MM.1S (cell line): ENCODE results near the gene SLC28A3.

Source experiments
- DNase-seq: peaks from one replicate; pipeline ENCODE4 v3.0.0-alpha.2; 2015
- H2AFZ ChIP-seq: fragments of 300-600 bp; sonication (generic); 2 replicates; pipeline ENCODE4 v1.6.0; 2016; ENCODE audit warnings: antibody characterized with exemption, low read length
- H3F3A ChIP-seq: fragments of 300-600 bp; sonication (generic); 2 replicates; pipeline ENCODE4 v1.6.1; 2016; ENCODE audit warnings: mild to moderate bottlenecking, antibody characterized with exemption, low read length, moderate library complexity, mixed read lengths; ENCODE audit not compliant: insufficient read depth
- H3K27ac ChIP-seq: fragments of 300-600 bp; sonication (generic); 2 replicates; pipeline ENCODE4 v1.5.1; 2016; ENCODE audit warnings: mild to moderate bottlenecking, low read length
- H3K27me3 ChIP-seq: fragments of 300-600 bp; sonication (generic); replicated peaks from 2 replicates; pipeline ENCODE4 v1.6.0; 2016; ENCODE audit warnings: low read length; ENCODE audit not compliant: insufficient read depth
- H3K36me3 ChIP-seq: fragments of 300-600 bp; sonication (generic); replicated peaks from 2 replicates; pipeline ENCODE4 v1.6.1; 2016; ENCODE audit warnings: mild to moderate bottlenecking, low read length, mixed read lengths; ENCODE audit not compliant: insufficient read depth
- H3K4me1 ChIP-seq: fragments of 300-600 bp; sonication (generic); 2 replicates; pipeline ENCODE4 v1.6.1; 2016; ENCODE audit warnings: low read length, mixed read lengths
- H3K4me2 ChIP-seq: fragments of 300-600 bp; sonication (generic); 2 replicates; pipeline ENCODE4 v1.6.0; 2016; ENCODE audit warnings: low read depth, low read length
- H3K4me3 ChIP-seq: fragments of 300-600 bp; sonication (generic); 2 replicates; pipeline ENCODE4 v1.5.1; 2016; ENCODE audit warnings: low read length, mixed read lengths
- H3K79me2 ChIP-seq: fragments of 300-600 bp; sonication (generic); 2 replicates; pipeline ENCODE4 v1.6.1; 2016; ENCODE audit warnings: mixed run types, low read length, mixed read lengths
- H3K9ac ChIP-seq: fragments of 300-600 bp; sonication (generic); 2 replicates; pipeline ENCODE4 v1.6.1; 2016; ENCODE audit warnings: low read length, mixed read lengths
- H3K9me2 ChIP-seq: fragments of 300-600 bp; sonication (generic); replicated peaks from 2 replicates; pipeline ENCODE4 v1.6.1; 2016; ENCODE audit warnings: mild to moderate bottlenecking, low read length, mixed read lengths; ENCODE audit not compliant: insufficient read depth
- H3K9me3 ChIP-seq: fragments of 300-600 bp; sonication (generic); replicated peaks from 2 replicates; pipeline ENCODE4 v1.6.1; 2016; ENCODE audit warnings: mild to moderate bottlenecking, low read length, mixed read lengths; ENCODE audit not compliant: insufficient read depth
- H4K20me1 ChIP-seq: fragments of 300-600 bp; sonication (generic); 2 replicates; pipeline ENCODE4 v1.6.1; 2016; ENCODE audit warnings: mild to moderate bottlenecking, low read length, moderate library complexity, mixed read lengths; ENCODE audit not compliant: insufficient read depth
- CTCF ChIP-seq: fragments of 300-600 bp; sonication (generic); IDR thresholded peaks from 2 replicates; pipeline ENCODE4 v1.5.1; 2016; ENCODE audit warnings: antibody characterized with exemption, low read length, mixed read lengths
- EZH2 ChIP-seq: fragments of 300-600 bp; sonication (generic); optimal IDR thresholded peaks from 2 replicates; pipeline ENCODE3; 2017; ENCODE audit warnings: low read depth, mild to moderate bottlenecking, antibody characterized with exemption, low read length, mixed read lengths
- EZH2phosphoT487 ChIP-seq: fragments of 300-600 bp; sonication (generic); IDR thresholded peaks from 2 replicates; pipeline ENCODE4 v1.6.1; 2018; ENCODE audit warnings: antibody characterized with exemption, low read length

The SLC28A3 gene

GRCh38 chr9:84305497-84306131 lies 34.9 kb downstream of the SLC28A3 start:
- Histone ChIP-seq H3K27me3 (no peaks in the 10 kb centered on the region), H3K36me3 (no peaks in the 10 kb centered on the region), H3K27ac (no peak overlapping the region), H3F3A (no peaks in the 10 kb centered on the region), H3K4me2 (no peak overlapping the region), H3K9ac (no peak overlapping the region), H2AFZ (no peak overlapping the region), H3K4me1 (no peaks in the 10 kb centered on the region), H3K9me2 (no peaks in the 10 kb centered on the region), H3K4me3 (no peak overlapping the region), H3K79me2 (no peaks in the 10 kb centered on the region), H3K9me3 (no peaks in the 10 kb centered on the region), H4K20me1 (no peaks in the 10 kb centered on the region)
- no peak for TF ChIP-seq EZH2
- TF ChIP-seq EZH2phosphoT487 = no peak
- no peak for TF ChIP-seq CTCF
- no peak for DNase-seq

GRCh38 chr9:84304166-84304565 lies 36.4 kb downstream of the SLC28A3 start:
- no peak overlapping the region for H3K4me3 ChIP-seq
- no peaks in the 10 kb centered on the region for H3K27me3 ChIP-seq
- no peak overlapping the region for H3K9ac ChIP-seq
- no peak for DNase-seq
- no peaks in the 10 kb centered on the region for H3K79me2 ChIP-seq
- H3K4me1 ChIP-seq = no peaks in the 10 kb centered on the region
- no peak for TF ChIP-seq EZH2
- TF ChIP-seq CTCF = no peak
- TF ChIP-seq EZH2phosphoT487 = no peak
- no peaks in the 10 kb centered on the region for H3K9me2 ChIP-seq
- no peaks in the 10 kb centered on the region for H4K20me1 ChIP-seq
- H3F3A ChIP-seq = no peaks in the 10 kb centered on the region
- H2AFZ ChIP-seq = no peak overlapping the region
- H3K4me2 ChIP-seq = no peak overlapping the region
- no peak overlapping the region for H3K27ac ChIP-seq
- no peaks in the 10 kb centered on the region for H3K36me3 ChIP-seq
- H3K9me3 ChIP-seq = no peaks in the 10 kb centered on the region

GRCh38 chr9:84303061-84303460 lies 37.5 kb downstream of the SLC28A3 start:
- H4K20me1 ChIP-seq = no peaks in the 10 kb centered on the region
- TF ChIP-seq CTCF (no peak), EZH2phosphoT487 (no peak), EZH2 (no peak)
- no peaks in the 10 kb centered on the region for H3K79me2 ChIP-seq
- no peak overlapping the region for H3K9ac ChIP-seq
- no peak overlapping the region for H3K4me3 ChIP-seq
- H3K27ac ChIP-seq = no peak overlapping the region
- H3K4me2 ChIP-seq = no peak overlapping the region
- no peak for DNase-seq
- no peaks in the 10 kb centered on the region for H3K4me1 ChIP-seq
- no peak overlapping the region for H2AFZ ChIP-seq
- no peaks in the 10 kb centered on the region for H3K9me2 ChIP-seq
- no peaks in the 10 kb centered on the region for H3K36me3 ChIP-seq
- no peaks in the 10 kb centered on the region for H3F3A ChIP-seq
- no peaks in the 10 kb centered on the region for H3K9me3 ChIP-seq
- H3K27me3 ChIP-seq = no peaks in the 10 kb centered on the region
